ENCODE measurements around the gene DACT2.

Gene DACT2

DNA sequence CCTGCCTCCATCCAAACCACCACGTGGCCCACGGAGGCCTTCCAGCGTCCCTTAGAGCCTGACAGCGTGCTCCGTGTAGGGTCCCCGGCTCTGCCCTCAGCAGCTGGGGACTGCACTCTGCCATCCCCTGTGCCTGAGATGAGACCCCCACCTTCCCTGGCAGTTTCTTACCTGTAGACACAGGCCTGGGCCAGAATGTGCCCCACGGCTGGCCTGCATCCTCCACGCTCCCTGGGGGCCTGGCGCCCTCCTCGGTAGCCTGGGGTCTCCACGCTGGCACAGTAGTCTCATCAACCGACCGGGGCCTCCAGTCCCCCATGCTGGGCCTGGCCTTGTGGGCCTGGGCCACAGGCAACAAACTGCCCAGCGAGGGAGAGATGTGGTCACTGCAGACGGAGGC lies 9.6 kb downstream of the DACT2 start:
- no peak for DNase-seq (ENCODE audit: low read depth)
- no peak overlapping the region for H3K4me3 ChIP-seq (ENCODE audit: low read length)
- no peak for TF ChIP-seq CTCF (conservative IDR thresholded peaks at IDR 0.05; ENCODE audit: low read length)

GRCh38 chr6:168309183-168309582 lies 10.4 kb downstream of the DACT2 start:
- no peak for DNase-seq (ENCODE audit: low read depth)
- TF ChIP-seq CTCF (conservative IDR thresholded peaks at IDR 0.05; ENCODE audit: low read length) = no peak

DNA sequence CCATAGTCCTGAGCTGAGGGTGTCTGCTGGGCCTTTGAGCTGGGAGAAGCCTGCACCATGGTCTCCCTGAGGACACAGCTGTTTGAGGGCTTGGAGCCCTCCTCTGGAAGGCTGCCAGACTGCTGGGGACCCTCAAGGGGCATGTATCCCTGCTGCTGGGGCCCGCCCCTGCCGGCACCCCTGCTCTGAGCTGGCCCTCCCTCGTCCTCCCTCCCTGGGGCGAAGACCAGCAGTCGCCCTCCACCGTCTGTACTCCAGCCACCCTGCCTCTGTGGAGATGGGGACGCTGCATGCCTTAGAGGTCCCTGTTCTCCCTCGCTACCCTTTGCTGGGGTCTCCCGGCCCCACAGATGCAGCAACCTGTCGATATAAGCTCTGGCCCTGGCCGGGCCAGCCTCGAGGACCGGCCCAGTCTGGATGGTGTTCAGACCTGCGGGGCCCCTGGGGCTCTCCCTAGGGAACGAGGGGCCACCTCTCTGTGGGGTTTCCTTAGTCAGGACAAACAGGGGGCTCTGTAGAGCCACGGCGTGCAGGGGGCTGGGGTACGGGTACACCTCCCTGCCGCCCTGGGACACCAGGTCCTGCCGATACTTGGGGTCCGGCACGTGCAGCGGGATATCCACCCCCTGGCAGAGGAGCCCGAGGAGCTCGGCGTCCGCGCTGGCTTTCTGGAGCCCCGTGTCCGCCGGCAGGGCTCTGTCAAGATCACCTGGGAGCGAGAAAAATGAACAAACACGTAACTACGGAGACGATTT lies 11.0 kb downstream of the DACT2 start:
- no peak overlapping the region for H3K4me3 ChIP-seq (ENCODE audit: low read length)
- no peak for TF ChIP-seq CTCF (conservative IDR thresholded peaks at IDR 0.05; ENCODE audit: low read length)
- no peak for DNase-seq (ENCODE audit: low read depth)

More at GRCh38 chr6:168309183-168309582, 10.4 kb downstream of the DACT2 start:
- no peak overlapping the region for H3K4me3 ChIP-seq (ENCODE audit: low read length)

GRCh38 chr6:168307695-168308021 lies 11.9 kb downstream of the DACT2 start:
- TF ChIP-seq CTCF (conservative IDR thresholded peaks at IDR 0.05; ENCODE audit: low read length) = no peak
- no peak overlapping the region for H3K4me3 ChIP-seq (ENCODE audit: low read length)
- no peak for DNase-seq (ENCODE audit: low read depth)

- TF ChIP-seq CTCF (conservative IDR thresholded peaks at IDR 0.05; ENCODE audit: low read length) = no peak
- H3K4me3 ChIP-seq (ENCODE audit: low read length) = no peak overlapping the region
- DNase-seq (ENCODE audit: low read depth) = no peak
These were observed 12.4 kb downstream of the DACT2 start for GRCh38 chr6:168307015-168307694.

- H3K4me3 ChIP-seq (ENCODE audit: low read length) = no peak overlapping the region
- TF ChIP-seq CTCF (conservative IDR thresholded peaks at IDR 0.05; ENCODE audit: low read length) = no peak
- no peak for DNase-seq (ENCODE audit: low read depth)
These were observed 13.7 kb downstream of the DACT2 start for GRCh38 chr6:168305863-168306262.
